IMR-90 (cell line): ENCODE results near the gene ADAMTSL2.

Experiments used
- BHLHE40 ChIP-seq: fragments of 150-350 bp; IDR thresholded peaks from 2 replicates; pipeline ENCODE4 v1.6.1; 2016; ENCODE audit warnings: mild to moderate bottlenecking, low read depth, low read length
- CEBPB ChIP-seq: IDR thresholded peaks from 2 replicates; pipeline ENCODE4 v1.6.1; 2012; ENCODE audit warnings: low read depth, low read length, improper control_type of control experiment
- CTCF ChIP-seq: conservative IDR thresholded peaks from 2 replicates; pipeline ENCODE4 v1.5.1; 2012; ENCODE audit warnings: mild to moderate bottlenecking, low read depth, low read length, improper control_type of control experiment
- ELK1 ChIP-seq: fragments of 150-350 bp; IDR thresholded peaks from 2 replicates; pipeline ENCODE4 v1.6.1; 2016; ENCODE audit warnings: low read depth, mild to moderate bottlenecking, low read length, moderate library complexity, borderline replicate concordance
- FOS ChIP-seq: fragments of 150-350 bp; IDR thresholded peaks from 2 replicates; pipeline ENCODE4 v1.6.1; 2016; ENCODE audit warnings: low read depth, low read length
- MAFK ChIP-seq: IDR thresholded peaks from 2 replicates; pipeline ENCODE4 v1.6.1; 2012; ENCODE audit warnings: low read depth, low read length, improper control_type of control experiment
- MXI1 ChIP-seq: IDR thresholded peaks from 2 replicates; pipeline ENCODE4 v1.6.1; 2012; ENCODE audit warnings: low read depth, mild to moderate bottlenecking, low read length, moderate library complexity, borderline replicate concordance
- NFE2L2 ChIP-seq: fragments of 150-350 bp; IDR thresholded peaks from 2 replicates; pipeline ENCODE4 v1.6.1; 2016; ENCODE audit warnings: low read depth, mild to moderate bottlenecking, low read length
- POLR2A ChIP-seq: IDR thresholded peaks from 2 replicates; pipeline ENCODE4 v1.6.1; 2012; ENCODE audit warnings: mild to moderate bottlenecking, low read depth, low read length
- RAD21 ChIP-seq: IDR thresholded peaks from 2 replicates; pipeline ENCODE4 v1.6.1; 2012; ENCODE audit warnings: low read length, improper control_type of control experiment
- RCOR1 ChIP-seq: IDR thresholded peaks from 2 replicates; pipeline ENCODE4 v1.6.1; 2012; ENCODE audit warnings: mild to moderate bottlenecking, low read length, improper control_type of control experiment; ENCODE audit not compliant: insufficient replicate concordance
- RFX5 ChIP-seq: IDR thresholded peaks from 2 replicates; pipeline ENCODE4 v1.8.0; 2012; ENCODE audit warnings: low read depth, mild to moderate bottlenecking, low read length, moderate library complexity
- TF ChIP-seq, protein P1 (sequence below): fragments of 150-350 bp; IDR thresholded peaks from 2 replicates; pipeline ENCODE4 v1.6.1; 2017; ENCODE audit warnings: mild to moderate bottlenecking, antibody characterized with exemption, low read length, low read depth

DNA sequence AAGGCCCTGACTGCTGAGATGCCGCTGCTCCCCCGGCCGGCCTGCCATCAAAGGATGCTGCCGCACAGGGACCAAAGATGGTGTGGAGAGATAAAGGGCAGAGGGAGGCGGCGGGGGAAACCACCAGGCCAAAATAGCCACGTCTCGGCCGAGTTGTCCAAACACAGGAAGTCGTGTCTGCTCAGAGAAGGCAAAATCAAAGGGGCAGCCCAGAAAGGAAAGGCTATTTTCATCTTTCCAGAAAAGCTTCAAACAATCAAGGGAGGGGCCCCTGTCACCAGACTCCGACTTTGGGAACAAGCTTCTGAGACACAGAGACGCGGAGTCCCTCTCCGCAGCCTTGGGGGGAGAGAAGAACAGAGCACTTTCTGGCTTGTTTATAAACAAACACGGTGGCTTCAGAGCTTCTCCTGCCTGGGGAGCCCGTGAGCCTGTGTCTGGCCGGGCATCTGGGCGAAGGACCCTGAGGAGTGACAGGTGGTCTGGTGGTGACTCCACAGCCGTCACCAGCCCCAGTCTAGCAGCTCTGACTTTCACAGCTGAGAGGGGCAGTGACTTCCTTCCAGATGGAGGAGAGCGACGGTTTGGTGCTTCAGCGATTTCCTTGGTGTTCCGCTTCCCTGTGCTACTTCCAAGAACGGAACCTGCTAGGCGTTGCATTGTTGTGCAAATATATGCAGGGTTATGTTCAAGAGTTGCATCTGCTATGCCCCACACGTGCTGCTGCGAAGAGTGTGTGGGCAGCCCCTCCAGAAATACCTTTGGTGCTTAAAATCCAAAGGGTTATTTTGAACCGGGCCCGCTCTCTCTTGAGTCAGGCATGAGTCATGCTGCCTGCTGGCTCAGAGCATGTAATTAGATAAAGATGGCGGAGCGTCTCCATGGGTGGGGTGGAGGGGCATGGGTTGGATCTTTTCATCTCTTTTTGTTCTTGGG lies 24.0 kb downstream of the ADAMTSL2 start:
- no peak for TF ChIP-seq CTCF
- TF ChIP-seq, protein P1, sequence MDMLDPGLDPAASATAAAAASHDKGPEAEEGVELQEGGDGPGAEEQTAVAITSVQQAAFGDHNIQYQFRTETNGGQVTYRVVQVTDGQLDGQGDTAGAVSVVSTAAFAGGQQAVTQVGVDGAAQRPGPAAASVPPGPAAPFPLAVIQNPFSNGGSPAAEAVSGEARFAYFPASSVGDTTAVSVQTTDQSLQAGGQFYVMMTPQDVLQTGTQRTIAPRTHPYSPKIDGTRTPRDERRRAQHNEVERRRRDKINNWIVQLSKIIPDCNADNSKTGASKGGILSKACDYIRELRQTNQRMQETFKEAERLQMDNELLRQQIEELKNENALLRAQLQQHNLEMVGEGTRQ, result peak; percentile 71
- TF ChIP-seq RFX5, result no peak
- no peak for TF ChIP-seq ELK1
- peak; percentile 46; the same call in 1 of the 2 replicates for TF ChIP-seq MXI1
- no peak for TF ChIP-seq RCOR1
- no peak for TF ChIP-seq POLR2A
- TF ChIP-seq RAD21, result no peak
- peak; percentile 91 for TF ChIP-seq FOS
- peak; percentile 53; the same call in 1 of the 2 replicates for TF ChIP-seq CEBPB
- no peak for TF ChIP-seq MAFK
- peak; percentile 94 for TF ChIP-seq BHLHE40
- TF ChIP-seq NFE2L2, result no peak
